Suprapubic skin (tissue), 4 donors: ENCODE results near the gene NR4A2.

Source experiments
- EP300 ChIP-seq: sonication (generic); formaldehyde crosslinking; IDR thresholded peaks from one replicate; pipeline ENCODE4 v1.6.1; 2017; ENCODE audit warnings: antibody characterized with exemption
- POLR2A ChIP-seq, 2 donors: fragments of 450-650 bp; IDR thresholded peaks; one replicate each; pipeline ENCODE4 v1.6.1; 2017; ENCODE audit warnings: antibody characterized with exemption in 2 of 2, mild to moderate bottlenecking in 2 of 2, moderate library complexity in 2 of 2
- POLR2AphosphoS5 ChIP-seq, 3 donors: sonication (generic); formaldehyde crosslinking; IDR thresholded peaks; one replicate each; pipeline ENCODE4 v1.6.1; 2017; ENCODE audit warnings: antibody characterized with exemption in 3 of 3
- TF ChIP-seq, protein P1 (sequence below), 2 donors: fragments of 200-600 bp in 1 of 2; fragments of 450-650 bp in 1 of 2; sonication (generic) in 1 of 2; IDR thresholded peaks; one replicate each; pipeline ENCODE4 v1.5.1; 2016 to 2019; ENCODE audit warnings: antibody characterized with exemption in 2 of 2, mild to moderate bottlenecking in 1 of 2, moderate library complexity in 1 of 2

DNA sequence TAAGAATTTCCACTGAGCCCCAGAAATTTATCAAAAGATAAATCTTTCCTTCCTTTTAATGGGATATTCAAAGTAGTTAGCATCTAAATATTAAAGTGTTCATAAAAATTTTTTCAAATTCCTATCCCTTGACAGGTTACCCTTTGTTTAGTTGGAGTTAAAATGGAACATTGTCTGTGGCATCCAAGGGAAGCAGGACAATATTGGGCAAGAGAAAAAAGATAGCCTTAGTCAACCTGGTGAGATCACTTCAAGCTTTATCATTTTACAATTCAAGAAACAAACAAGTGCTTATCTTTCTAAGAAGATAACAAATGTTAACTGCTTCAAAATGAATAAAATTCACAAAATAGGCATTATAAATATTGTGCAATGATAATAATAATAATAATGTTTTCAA, 21.7 kb downstream of the NR4A2 start:
- TF ChIP-seq, protein P1, sequence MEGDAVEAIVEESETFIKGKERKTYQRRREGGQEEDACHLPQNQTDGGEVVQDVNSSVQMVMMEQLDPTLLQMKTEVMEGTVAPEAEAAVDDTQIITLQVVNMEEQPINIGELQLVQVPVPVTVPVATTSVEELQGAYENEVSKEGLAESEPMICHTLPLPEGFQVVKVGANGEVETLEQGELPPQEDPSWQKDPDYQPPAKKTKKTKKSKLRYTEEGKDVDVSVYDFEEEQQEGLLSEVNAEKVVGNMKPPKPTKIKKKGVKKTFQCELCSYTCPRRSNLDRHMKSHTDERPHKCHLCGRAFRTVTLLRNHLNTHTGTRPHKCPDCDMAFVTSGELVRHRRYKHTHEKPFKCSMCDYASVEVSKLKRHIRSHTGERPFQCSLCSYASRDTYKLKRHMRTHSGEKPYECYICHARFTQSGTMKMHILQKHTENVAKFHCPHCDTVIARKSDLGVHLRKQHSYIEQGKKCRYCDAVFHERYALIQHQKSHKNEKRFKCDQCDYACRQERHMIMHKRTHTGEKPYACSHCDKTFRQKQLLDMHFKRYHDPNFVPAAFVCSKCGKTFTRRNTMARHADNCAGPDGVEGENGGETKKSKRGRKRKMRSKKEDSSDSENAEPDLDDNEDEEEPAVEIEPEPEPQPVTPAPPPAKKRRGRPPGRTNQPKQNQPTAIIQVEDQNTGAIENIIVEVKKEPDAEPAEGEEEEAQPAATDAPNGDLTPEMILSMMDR (IDR thresholded peaks at IDR 0.05), result no peak
- TF ChIP-seq POLR2AphosphoS5 (IDR thresholded peaks at IDR 0.05) (no peak), POLR2A (IDR thresholded peaks at IDR 0.05) (no peak), EP300 (no peak)
